Sigmoid colon (tissue), 3 donors: ENCODE results near the gene YIPF2.

Source experiments
- CTCF ChIP-seq, 4 experiments: fragments of 450-650 bp in 3 of 4; fragments of 200-600 bp in 1 of 4; IDR thresholded peaks; one replicate each; pipeline ENCODE4 v1.5.1; 2016 to 2019; ENCODE audit warnings: antibody characterized with exemption in 4 of 4, mild to moderate bottlenecking in 3 of 4, moderate library complexity in 2 of 4
- POLR2A ChIP-seq, 2 donors: fragments of 450-650 bp; IDR thresholded peaks; one replicate each; pipeline ENCODE4 v1.6.1; 2016; ENCODE audit warnings: antibody characterized with exemption in 2 of 2, mild to moderate bottlenecking in 2 of 2, moderate library complexity in 2 of 2

DNA sequence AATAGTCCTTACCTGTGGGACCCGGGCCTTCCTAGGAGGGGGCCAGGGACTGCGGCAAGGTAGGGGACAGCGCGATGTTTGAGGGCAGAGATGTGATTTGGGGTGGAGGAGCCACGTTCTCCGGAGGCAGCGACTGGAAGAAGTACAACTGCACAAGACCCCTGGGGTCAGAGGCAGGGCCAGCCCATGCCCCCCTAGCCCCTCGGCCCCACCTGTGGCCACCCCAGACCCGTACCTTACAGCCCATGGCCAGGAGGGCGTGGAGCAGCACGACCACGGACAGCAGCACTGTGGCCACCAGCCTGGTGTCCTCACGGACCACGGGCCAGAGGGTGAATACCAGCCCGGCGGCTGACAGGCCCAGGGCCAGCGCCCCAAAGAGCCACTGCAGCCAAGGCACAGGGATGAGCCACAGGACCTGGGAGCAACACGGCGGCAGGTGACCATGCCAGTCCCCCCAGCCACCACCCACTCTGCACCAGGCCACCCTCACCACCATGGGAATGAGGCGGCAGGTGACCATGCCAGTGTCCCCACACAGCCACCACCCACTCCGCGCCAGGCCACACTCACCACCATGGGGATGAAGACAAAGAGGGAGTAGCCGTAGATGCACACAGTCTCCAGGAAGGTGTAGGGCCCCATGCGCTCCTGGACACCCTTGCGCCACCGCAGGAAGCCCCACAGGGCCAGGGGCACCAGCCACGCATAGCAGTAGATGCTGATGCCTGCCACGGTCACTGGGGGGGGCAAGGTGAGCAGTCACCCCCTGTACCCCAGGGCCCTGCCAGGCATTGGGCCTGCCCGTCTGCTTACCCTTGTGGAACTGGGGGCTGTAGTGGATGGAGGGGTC lies 5.0 kb downstream of the YIPF2 start:
- no peak for TF ChIP-seq CTCF (IDR thresholded peaks at IDR 0.05)
- TF ChIP-seq POLR2A (IDR thresholded peaks at IDR 0.05) = no peak
